ENCODE measurements around the gene RBCK1. TPM values are rescaled to one million over a fixed set of nuclear protein-coding genes. Genes with fewer than 3 reads are reported as not detected.

RBCK1 gene
- total and polyA plus RNA-seq, 10 of the 15 experiments (the other 5 are each of a cell fraction or from before 2014, with no cell fraction given): 14.1 to 99.7 (median 76.0) TPM

DNA sequence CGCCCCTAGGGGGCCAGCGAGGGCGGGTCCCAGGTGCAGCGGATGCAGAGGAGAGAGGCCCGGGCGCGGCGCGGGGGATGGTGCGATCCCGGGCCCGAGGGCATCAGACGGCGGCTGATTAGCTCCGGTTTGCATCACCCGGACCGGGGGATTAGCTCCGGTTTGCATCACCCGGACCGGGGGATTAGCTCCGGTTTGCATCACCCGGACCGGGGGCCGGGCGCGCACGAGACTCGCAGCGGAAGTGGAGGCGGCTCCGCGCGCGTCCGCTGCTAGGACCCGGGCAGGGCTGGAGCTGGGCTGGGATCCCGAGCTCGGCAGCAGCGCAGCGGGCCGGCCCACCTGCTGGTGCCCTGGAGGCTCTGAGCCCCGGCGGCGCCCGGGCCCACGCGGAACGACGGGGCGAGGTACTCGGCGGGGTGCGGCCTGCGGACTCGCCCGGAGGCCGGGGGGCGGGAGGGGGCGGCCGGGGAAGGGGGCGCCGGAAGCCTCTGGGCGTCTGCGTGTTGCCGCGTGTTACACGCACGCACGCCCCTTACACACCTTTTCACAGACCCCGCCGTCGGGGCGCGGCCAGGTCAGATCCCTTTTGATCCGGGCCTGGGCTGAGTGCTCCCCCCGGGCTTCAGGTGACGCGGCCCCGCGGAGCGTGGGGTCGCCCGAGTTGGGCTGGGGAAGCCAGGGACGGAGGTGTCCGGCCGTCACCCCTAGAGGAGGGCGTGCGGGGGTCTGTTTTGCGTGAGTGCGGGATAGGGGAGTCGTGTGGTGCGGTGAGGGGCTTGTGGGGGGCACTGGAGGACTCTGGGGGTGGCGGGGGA is 27.1 kb upstream of the RBCK1 start:
- peak overlapping the region; percentile 68 for H3K27ac ChIP-seq (ENCODE audit: control insufficient read depth, insufficient read depth)
- peak overlapping the region; percentile 79 for H2AFZ ChIP-seq (ENCODE audit: control insufficient read depth, low read depth, low read length)
- SMC1A ChIA-PET (ENCODE audit: uncharacterized antibody, unreplicated experiment): interaction anchor here (0.6 to 1.0 kb wide), 3 partner anchors 19 to 80 kb away, joined by 3 read pairs; no protein-coding TSS in a partner anchor
- RAD21 ChIA-PET (ENCODE audit: unreplicated experiment): interaction anchor here (1.1 to 1.3 kb wide), 2 partner anchors 27 to 161 kb away, joined by 3 to 5 read pairs; no protein-coding TSS in a partner anchor
- H3K27me3 ChIP-seq (replicated peaks in 1 of 2; ENCODE audit: control insufficient read depth in 2 of 2, insufficient read depth in 2 of 2, low read length in 1 of 2): no peaks in the 10 kb centered on the region
- H3K36me3 ChIP-seq (ENCODE audit: control insufficient read depth in 2 of 2, insufficient read depth in 2 of 2, low read length in 1 of 2): no peaks in the 10 kb centered on the region
- H3K79me2 ChIP-seq (ENCODE audit: control insufficient read depth, insufficient read depth, low read length): peaks cover 16% of the 10 kb centered on the region
- FAIRE-seq: no peak
- peak; percentile 74 for ATAC-seq
- no peak for DNase-seq (ENCODE audit: low read depth, low spot score)
- POLR2A ChIA-PET: interaction anchor here (1.1 to 2.0 kb wide), 3 partner anchors 27 to 83 kb away, joined by 3 to 6 read pairs (median 4); partner anchors contain the start of gene ZCCHC3
- in situ Hi-C loops (cut with MboI) (no loop called here), intact Hi-C loops (cut with micrococcal nuclease; ENCODE audit: unreplicated experiment) (loop anchor here (2.0 kb wide), 2 partner anchors 26 to 82 kb away; partner anchors contain the start of gene TBC1D20)
- 1% methylated on average over 68 of the region's 93 CpGs for WGBS (ENCODE audit: insufficient coverage, insufficient replicate concordance, low lambda C conversion rate, missing lambda C conversion rate)
- no TSS peak for BruUV-seq (replicated peaks)
- H4K20me1 ChIP-seq (ENCODE audit: control insufficient read depth, insufficient read depth): no peaks in the 10 kb centered on the region
- peaks cover 10% of the 10 kb centered on the region for H3K4me1 ChIP-seq (ENCODE audit: control insufficient read depth, insufficient read depth, low read length)
- no peaks in the 10 kb centered on the region for H3K9me3 ChIP-seq (replicated peaks; ENCODE audit: control insufficient read depth, insufficient read depth, low read length)
- H3K4me3 ChIP-seq: peak overlapping the region; percentile 98
- CTCF ChIA-PET: interaction anchor here (1.0 to 1.4 kb wide), 3 partner anchors 27 to 48 kb away, joined by 3 to 4 read pairs (median 4); no protein-coding TSS in a partner anchor
- H3K9ac ChIP-seq (ENCODE audit: control insufficient read depth, insufficient read depth, low read length): peak overlapping the region; percentile 73
- peak overlapping the region; percentile 77; the same call in 1 of the 2 replicates for H3K4me2 ChIP-seq (ENCODE audit: control insufficient read depth, insufficient read depth)
- TF ChIP-seq NFYA (IDR thresholded peaks at IDR 0.05; ENCODE audit: borderline replicate concordance, low read depth, low read length) (no peak), POLR2AphosphoS5 (IDR thresholded peaks at IDR 0.05; ENCODE audit: low read length) (peak; percentile 34; the same call in 1 of the 2 replicates), HCFC1 (IDR thresholded peaks at IDR 0.05; ENCODE audit: low read length) (peak; percentile 46; the same call in 1 of the 2 replicates), GABPA (IDR thresholded peaks at IDR 0.05; ENCODE audit: low read depth) (peak; percentile 75), TCF3 (IDR thresholded peaks at IDR 0.05; ENCODE audit: borderline replicate concordance, insufficient read depth, low read depth, low read length) (peak; percentile 12; the same call in 1 of the 2 replicates), SIN3A (IDR thresholded peaks at IDR 0.05; ENCODE audit: low read depth, low read length) (peak; percentile 56; the same call in 1 of the 2 replicates), GATAD2B (conservative IDR thresholded peaks at IDR 0.05; ENCODE audit: low read depth) (peak; percentile 68; the same call in 1 of the 2 replicates), TCF12 (IDR thresholded peaks at IDR 0.05; ENCODE audit: low read depth, low read length) (0 out of 2 replicates have a peak, but pooled peaks have one; percentile 22)
- TF ChIP-seq, protein P1, sequence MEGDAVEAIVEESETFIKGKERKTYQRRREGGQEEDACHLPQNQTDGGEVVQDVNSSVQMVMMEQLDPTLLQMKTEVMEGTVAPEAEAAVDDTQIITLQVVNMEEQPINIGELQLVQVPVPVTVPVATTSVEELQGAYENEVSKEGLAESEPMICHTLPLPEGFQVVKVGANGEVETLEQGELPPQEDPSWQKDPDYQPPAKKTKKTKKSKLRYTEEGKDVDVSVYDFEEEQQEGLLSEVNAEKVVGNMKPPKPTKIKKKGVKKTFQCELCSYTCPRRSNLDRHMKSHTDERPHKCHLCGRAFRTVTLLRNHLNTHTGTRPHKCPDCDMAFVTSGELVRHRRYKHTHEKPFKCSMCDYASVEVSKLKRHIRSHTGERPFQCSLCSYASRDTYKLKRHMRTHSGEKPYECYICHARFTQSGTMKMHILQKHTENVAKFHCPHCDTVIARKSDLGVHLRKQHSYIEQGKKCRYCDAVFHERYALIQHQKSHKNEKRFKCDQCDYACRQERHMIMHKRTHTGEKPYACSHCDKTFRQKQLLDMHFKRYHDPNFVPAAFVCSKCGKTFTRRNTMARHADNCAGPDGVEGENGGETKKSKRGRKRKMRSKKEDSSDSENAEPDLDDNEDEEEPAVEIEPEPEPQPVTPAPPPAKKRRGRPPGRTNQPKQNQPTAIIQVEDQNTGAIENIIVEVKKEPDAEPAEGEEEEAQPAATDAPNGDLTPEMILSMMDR (IDR thresholded peaks at IDR 0.05 in 2 of 3, conservative IDR thresholded peaks at IDR 0.05 in 1 of 3; ENCODE audit: control insufficient read depth in 2 of 3, extremely low read depth in 1 of 3, insufficient read depth in 1 of 3, low read depth in 3 of 3, low read length in 3 of 3): peak in 1 of 3 experiments; percentile 16; a peak in 1 of 6 replicates
- TF ChIP-seq, protein P2, sequence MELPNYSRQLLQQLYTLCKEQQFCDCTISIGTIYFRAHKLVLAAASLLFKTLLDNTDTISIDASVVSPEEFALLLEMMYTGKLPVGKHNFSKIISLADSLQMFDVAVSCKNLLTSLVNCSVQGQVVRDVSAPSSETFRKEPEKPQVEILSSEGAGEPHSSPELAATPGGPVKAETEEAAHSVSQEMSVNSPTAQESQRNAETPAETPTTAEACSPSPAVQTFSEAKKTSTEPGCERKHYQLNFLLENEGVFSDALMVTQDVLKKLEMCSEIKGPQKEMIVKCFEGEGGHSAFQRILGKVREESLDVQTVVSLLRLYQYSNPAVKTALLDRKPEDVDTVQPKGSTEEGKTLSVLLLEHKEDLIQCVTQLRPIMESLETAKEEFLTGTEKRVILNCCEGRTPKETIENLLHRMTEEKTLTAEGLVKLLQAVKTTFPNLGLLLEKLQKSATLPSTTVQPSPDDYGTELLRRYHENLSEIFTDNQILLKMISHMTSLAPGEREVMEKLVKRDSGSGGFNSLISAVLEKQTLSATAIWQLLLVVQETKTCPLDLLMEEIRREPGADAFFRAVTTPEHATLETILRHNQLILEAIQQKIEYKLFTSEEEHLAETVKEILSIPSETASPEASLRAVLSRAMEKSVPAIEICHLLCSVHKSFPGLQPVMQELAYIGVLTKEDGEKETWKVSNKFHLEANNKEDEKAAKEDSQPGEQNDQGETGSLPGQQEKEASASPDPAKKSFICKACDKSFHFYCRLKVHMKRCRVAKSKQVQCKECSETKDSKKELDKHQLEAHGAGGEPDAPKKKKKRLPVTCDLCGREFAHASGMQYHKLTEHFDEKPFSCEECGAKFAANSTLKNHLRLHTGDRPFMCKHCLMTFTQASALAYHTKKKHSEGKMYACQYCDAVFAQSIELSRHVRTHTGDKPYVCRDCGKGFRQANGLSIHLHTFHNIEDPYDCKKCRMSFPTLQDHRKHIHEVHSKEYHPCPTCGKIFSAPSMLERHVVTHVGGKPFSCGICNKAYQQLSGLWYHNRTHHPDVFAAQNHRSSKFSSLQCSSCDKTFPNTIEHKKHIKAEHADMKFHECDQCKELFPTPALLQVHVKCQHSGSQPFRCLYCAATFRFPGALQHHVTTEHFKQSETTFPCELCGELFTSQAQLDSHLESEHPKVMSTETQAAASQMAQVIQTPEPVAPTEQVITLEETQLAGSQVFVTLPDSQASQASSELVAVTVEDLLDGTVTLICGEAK (IDR thresholded peaks at IDR 0.05; ENCODE audit: borderline replicate concordance): peak; percentile 86
- TF ChIP-seq, protein P3, sequence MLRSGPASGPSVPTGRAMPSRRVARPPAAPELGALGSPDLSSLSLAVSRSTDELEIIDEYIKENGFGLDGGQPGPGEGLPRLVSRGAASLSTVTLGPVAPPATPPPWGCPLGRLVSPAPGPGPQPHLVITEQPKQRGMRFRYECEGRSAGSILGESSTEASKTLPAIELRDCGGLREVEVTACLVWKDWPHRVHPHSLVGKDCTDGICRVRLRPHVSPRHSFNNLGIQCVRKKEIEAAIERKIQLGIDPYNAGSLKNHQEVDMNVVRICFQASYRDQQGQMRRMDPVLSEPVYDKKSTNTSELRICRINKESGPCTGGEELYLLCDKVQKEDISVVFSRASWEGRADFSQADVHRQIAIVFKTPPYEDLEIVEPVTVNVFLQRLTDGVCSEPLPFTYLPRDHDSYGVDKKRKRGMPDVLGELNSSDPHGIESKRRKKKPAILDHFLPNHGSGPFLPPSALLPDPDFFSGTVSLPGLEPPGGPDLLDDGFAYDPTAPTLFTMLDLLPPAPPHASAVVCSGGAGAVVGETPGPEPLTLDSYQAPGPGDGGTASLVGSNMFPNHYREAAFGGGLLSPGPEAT (IDR thresholded peaks at IDR 0.05; ENCODE audit: low read depth): 0 out of 2 replicates have a peak, but pooled peaks have one; percentile 34

Measured in GM12878 (cell line).